GM12801 (cell line): Measurements from ENCODE around the gene TSPEAR.

ENCODE experiments used
- TF ChIP-seq, protein P1 (sequence below): IDR thresholded peaks from one replicate; pipeline ENCODE4 v1.5.1; 2011; ENCODE audit warnings: control low read depth; ENCODE audit not compliant: insufficient read length; ENCODE audit errors: extremely low read depth

Gene TSPEAR

DNA sequence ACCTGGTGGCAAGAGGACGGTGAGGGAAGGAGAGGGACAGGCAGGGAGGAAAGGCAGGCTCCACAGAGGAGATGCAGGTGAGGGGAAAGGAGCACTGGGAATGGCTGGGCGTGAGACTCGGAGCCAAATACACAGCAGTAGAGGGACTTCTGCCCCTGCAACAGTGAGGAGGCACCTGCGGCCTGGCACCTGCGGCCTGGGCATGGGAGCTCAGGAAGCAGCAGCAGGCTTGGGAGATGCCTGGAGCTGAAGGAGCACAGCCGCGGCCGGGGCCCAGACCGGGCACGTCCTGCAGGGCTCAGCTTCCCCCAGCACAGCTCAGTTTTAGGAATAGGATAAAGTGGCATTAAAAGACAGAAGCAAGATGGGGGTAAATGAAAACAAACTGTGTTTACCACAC is 20.9 kb upstream of the TSPEAR start:
- TF ChIP-seq, protein P1, sequence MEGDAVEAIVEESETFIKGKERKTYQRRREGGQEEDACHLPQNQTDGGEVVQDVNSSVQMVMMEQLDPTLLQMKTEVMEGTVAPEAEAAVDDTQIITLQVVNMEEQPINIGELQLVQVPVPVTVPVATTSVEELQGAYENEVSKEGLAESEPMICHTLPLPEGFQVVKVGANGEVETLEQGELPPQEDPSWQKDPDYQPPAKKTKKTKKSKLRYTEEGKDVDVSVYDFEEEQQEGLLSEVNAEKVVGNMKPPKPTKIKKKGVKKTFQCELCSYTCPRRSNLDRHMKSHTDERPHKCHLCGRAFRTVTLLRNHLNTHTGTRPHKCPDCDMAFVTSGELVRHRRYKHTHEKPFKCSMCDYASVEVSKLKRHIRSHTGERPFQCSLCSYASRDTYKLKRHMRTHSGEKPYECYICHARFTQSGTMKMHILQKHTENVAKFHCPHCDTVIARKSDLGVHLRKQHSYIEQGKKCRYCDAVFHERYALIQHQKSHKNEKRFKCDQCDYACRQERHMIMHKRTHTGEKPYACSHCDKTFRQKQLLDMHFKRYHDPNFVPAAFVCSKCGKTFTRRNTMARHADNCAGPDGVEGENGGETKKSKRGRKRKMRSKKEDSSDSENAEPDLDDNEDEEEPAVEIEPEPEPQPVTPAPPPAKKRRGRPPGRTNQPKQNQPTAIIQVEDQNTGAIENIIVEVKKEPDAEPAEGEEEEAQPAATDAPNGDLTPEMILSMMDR = no peak

DNA sequence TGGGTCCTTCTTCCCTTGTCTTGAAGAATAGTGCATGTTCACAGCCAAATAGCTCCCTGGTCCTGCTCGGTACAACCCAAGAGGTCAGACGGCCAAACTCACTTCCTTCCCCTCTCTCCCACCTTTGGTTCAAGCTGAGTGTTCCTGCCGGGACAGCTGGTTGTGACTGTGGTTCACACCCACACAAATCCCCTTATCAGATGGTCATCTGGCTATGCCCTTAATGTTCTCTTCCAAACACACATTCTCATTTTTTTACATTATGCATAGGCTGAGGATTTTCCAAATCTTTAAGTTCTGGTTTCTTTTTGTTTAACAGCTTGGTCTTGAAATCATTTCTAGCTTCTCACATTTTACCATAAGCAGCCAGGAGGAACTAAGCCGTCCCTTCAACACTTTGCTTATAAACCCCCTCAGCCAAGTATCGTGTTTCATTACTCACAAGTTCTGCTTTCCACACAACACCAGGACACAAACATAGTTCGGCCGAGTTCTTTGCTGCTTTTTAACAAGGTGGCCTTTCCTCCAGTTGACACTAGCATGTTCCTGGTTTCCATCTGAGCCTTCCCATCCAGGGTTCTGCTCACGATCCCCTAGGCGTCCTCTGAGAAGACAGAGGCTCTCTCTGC is 19.7 kb upstream of the TSPEAR start:
- TF ChIP-seq, protein P1 = no peak

DNA sequence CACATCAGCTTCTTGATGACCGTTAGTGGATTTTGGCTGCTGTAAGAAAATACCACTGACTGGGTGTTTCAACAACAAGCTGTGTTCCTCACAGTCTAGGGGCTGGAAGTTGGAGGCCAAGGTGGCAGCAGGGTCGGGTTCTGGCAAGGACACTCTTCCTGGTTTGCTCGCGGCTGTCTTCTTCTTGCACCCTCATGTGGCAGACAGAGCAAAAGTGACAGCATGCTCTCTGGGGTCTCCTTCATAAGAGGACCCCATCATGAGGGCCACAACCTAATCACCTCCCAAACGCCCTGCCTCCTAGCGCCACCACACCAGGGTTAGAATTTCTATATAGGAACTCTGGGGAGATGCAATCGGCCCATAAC is 18.6 kb upstream of the TSPEAR start:
- TF ChIP-seq, protein P1 = no peak

DNA sequence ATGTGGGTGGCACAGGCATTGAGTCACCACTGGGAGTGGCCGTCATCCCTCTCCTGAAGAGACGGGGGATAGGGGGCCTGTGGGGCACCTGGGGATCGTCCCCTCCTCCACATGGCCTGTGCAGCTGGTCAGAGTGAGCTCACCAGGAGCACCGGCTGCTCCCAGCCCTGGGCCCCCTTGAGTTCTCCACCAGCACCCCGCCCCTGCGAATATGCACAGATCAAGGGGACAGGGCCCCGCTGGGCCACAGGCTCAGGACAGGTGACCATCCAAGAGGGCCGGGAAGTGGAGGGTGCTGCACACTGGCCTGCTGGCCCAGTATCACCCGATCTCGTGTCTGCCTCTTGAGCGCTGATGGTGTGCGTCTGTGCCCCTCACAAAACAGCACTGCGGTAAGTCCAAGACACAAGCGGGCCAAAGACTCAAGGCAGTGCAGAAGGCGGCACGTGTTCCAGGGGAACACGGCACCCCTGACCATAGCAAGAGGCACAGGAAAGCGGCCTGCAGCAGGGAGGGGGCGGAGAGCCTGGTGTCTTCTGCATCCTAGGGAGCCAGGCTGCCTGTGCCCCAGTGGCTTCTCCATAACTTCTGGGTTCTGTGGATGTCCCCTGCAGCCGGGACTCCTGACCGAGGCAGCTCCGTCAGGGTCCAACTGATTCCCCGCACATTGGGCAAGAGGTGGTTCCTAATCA is 18.1 kb upstream of the TSPEAR start:
- TF ChIP-seq, protein P1 = no peak

DNA sequence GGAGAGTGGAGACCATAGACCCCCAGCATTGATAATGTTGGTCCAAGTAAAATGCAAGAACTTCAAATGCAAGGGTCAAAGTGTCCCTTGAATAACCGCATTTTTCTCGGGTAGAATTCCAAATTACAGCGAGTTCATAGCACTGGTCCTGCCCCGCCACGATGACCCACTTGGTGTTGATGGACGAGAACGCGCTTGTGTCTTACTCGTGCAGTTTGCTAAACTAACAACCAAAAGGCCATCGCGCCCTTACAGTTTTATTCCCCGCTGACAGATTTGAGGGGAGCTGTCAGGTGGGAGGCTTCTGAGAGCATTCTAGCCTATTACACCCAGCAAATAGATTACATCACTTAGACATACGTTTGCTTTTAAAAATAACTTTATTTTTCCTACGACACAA is 17.3 kb upstream of the TSPEAR start:
- TF ChIP-seq, protein P1 = no peak

DNA sequence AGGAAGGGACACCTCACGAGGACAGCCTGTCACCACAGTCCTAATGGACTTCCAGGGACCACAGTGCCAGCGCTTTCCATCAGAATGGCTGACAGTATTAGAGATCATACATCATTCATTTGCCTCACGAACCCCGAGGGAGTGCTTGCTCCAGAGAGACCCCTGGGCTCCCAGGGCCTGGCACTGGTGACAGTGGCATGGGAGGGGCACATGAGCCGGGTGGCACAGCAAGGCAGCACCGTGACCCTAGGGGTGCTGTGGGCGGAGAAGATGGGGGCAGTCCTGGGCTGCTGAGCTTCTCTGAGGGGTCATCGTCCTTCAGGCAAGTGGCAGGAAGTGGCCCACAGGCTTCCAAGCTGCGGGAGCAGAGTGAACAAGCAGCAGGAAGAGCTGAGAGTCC is 16.4 kb upstream of the TSPEAR start:
- TF ChIP-seq, protein P1 = no peak

DNA sequence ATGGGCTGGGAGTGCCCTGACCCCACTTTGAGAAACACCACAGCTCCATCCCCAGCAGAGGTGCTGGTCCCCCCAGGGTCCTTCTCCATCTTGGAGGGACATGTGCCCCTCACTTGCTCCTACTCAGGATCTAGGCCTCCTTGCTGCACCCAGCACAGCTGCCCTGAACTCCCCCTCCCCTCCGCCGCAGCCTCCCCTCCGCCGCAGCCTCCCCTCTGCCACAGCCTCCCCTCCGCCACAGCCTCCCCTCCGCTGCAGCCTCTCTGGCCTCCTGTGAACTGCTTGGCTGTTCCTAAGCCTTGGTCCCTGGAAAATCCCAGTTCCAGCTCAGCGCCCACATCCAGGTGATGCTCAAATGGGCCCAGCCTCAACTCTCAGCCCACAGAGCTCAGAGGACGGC is 15.9 kb upstream of the TSPEAR start:
- TF ChIP-seq, protein P1 = no peak
